Hepatocyte (in vitro differentiated cells): ENCODE measurements around the gene CYP11A1. TPM values are rescaled to one million over a fixed set of nuclear protein-coding genes. Genes with fewer than 3 reads are reported as not detected.

ENCODE experiments used
- DNase-seq: peaks from one replicate; pipeline ENCODE4 v3.0.0-alpha.2; 2016; ENCODE audit warnings: low spot score
- H2AFZ ChIP-seq: fragments of 200-600 bp; sonication (generic); 2 replicates; pipeline ENCODE4 v1.6.0; 2016; ENCODE audit warnings: antibody characterized with exemption, mild to moderate bottlenecking
- H3K27ac ChIP-seq: fragments of 200-600 bp; sonication (generic); 2 replicates; pipeline ENCODE4 v1.5.1; 2016; ENCODE audit warnings: mild to moderate bottlenecking
- H3K27me3 ChIP-seq: fragments of 200-600 bp; sonication (generic); 2 replicates; pipeline ENCODE4 v1.6.1; 2016
- H3K36me3 ChIP-seq: fragments of 200-600 bp; sonication (generic); replicated peaks from 2 replicates; pipeline ENCODE4 v1.5.1; 2016; ENCODE audit warnings: low read depth; ENCODE audit not compliant: insufficient read depth
- H3K4me1 ChIP-seq: fragments of 200-600 bp; sonication (generic); 2 replicates; pipeline ENCODE4 v1.5.1; 2016; ENCODE audit warnings: mild to moderate bottlenecking, moderate library complexity; ENCODE audit not compliant: insufficient read depth
- H3K4me2 ChIP-seq: fragments of 200-600 bp; sonication (generic); 2 replicates; pipeline ENCODE4 v1.6.0; 2016
- H3K4me3 ChIP-seq: fragments of 200-600 bp; sonication (generic); 2 replicates; pipeline ENCODE4 v1.5.1; 2016; ENCODE audit warnings: mild to moderate bottlenecking
- H3K79me2 ChIP-seq: fragments of 200-600 bp; sonication (generic); 2 replicates; pipeline ENCODE4 v1.6.0; 2017; ENCODE audit warnings: mild to moderate bottlenecking
- H3K9me2 ChIP-seq: fragments of 200-600 bp; sonication (generic); replicated peaks from 2 replicates; pipeline ENCODE4 v1.6.0; 2017; ENCODE audit warnings: mild to moderate bottlenecking; ENCODE audit not compliant: insufficient read depth
- H3K9me3 ChIP-seq: fragments of 200-600 bp; sonication (generic); 2 replicates; pipeline ENCODE4 v1.5.1; 2016; ENCODE audit warnings: low read depth, mild to moderate bottlenecking
- H4K20me1 ChIP-seq: fragments of 200-600 bp; sonication (generic); 2 replicates; pipeline ENCODE4 v1.6.0; 2016; ENCODE audit warnings: mild to moderate bottlenecking; ENCODE audit not compliant: insufficient read depth, poor library complexity, severe bottlenecking
- CTCF ChIP-seq: fragments of 200-600 bp; sonication (generic); IDR thresholded peaks from 2 replicates; pipeline ENCODE4 v1.5.1; 2016; ENCODE audit warnings: antibody characterized with exemption, mild to moderate bottlenecking; ENCODE audit not compliant: poor library complexity
- EZH2 ChIP-seq: fragments of 200-600 bp; sonication (generic); IDR thresholded peaks from 2 replicates; pipeline ENCODE4 v1.6.1; 2016; ENCODE audit warnings: antibody characterized with exemption, mild to moderate bottlenecking, borderline replicate concordance
- EZH2phosphoT487 ChIP-seq: fragments of 200-600 bp; sonication (generic); IDR thresholded peaks from one replicate; pipeline ENCODE4 v1.6.1; 2018; ENCODE audit warnings: antibody characterized with exemption, mild to moderate bottlenecking, low read depth, moderate library complexity; ENCODE audit not compliant: unreplicated experiment, severe bottlenecking
- WGBS: methylation state at CpG from one replicate; pipeline ENCODE4 v1.1.6; 2016; ENCODE audit warnings: low lambda C conversion rate; ENCODE audit errors: missing lambda C conversion rate; 5-methylcytosine and 5-hydroxymethylcytosine counted together
- polyA plus RNA-seq: library from polyadenylated mRNA; unstranded; fragments of >200 nt; fragmentation: Nextera tagmentation; extraction: Ambion mirVana; gene quantifications from 2 replicates; pipeline ENCODE4 v1.2.1, GENCODE V29; 2016
- total RNA-seq: library from RNA; depleted of rRNA; stranded (reverse); fragments of >200 nt; gene quantifications from 2 replicates; pipeline ENCODE4 v1.2.3, GENCODE V29; 2014

The CYP11A1 gene
- total and polyA plus RNA-seq, 2 experiments from 2014 or later, result 0.80 to 2.6 TPM

GRCh38 chr15:74405823-74406222 is 38.4 kb upstream of the CYP11A1 start:
- Histone ChIP-seq H3K27me3 (no peaks in the 10 kb centered on the region), H3K79me2 (no peaks in the 10 kb centered on the region), H3K9me3 (no peaks in the 10 kb centered on the region), H3K4me3 (no peak overlapping the region), H3K4me2 (no peak overlapping the region), H3K4me1 (no peaks in the 10 kb centered on the region), H3K9me2 (no peaks in the 10 kb centered on the region), H4K20me1 (no peaks in the 10 kb centered on the region), H2AFZ (no peak overlapping the region), H3K36me3 (no peaks in the 10 kb centered on the region), H3K27ac (no peak overlapping the region)
- DNase-seq, result no peak
- 95% methylated on average over 7 of the region's 7 CpGs for WGBS
- TF ChIP-seq EZH2phosphoT487 (no peak), EZH2 (no peak), CTCF (no peak)

GRCh38 chr15:74403991-74404563 is 36.6 kb upstream of the CYP11A1 start:
- no peak overlapping the region for H3K4me3 ChIP-seq
- no peak for TF ChIP-seq EZH2phosphoT487
- no peak for TF ChIP-seq CTCF

GRCh38 chr15:74403588-74403919 is 36.1 kb upstream of the CYP11A1 start:
- Histone ChIP-seq H3K27me3 (no peaks in the 10 kb centered on the region), H3K9me3 (no peaks in the 10 kb centered on the region), H3K36me3 (no peaks in the 10 kb centered on the region), H3K27ac (no peak overlapping the region), H3K4me1 (no peaks in the 10 kb centered on the region), H3K9me2 (no peaks in the 10 kb centered on the region), H3K4me2 (no peak overlapping the region), H2AFZ (no peak overlapping the region), H3K79me2 (no peaks in the 10 kb centered on the region), H4K20me1 (no peaks in the 10 kb centered on the region), H3K4me3 (no peak overlapping the region)
- no peak for TF ChIP-seq EZH2
- TF ChIP-seq EZH2phosphoT487, result no peak
- no peak for TF ChIP-seq CTCF
- DNase-seq, result no peak
- WGBS, result 96% methylated on average over 10 of the region's 10 CpGs

More at GRCh38 chr15:74403991-74404563, 36.6 kb upstream of the CYP11A1 start:
- H3K27me3 ChIP-seq, result no peaks in the 10 kb centered on the region
- H3K79me2 ChIP-seq, result no peaks in the 10 kb centered on the region
- H2AFZ ChIP-seq, result no peak overlapping the region
- no peaks in the 10 kb centered on the region for H4K20me1 ChIP-seq
- no peaks in the 10 kb centered on the region for H3K9me3 ChIP-seq
- WGBS, result 86% methylated on average over 16 of the region's 16 CpGs
- H3K9me2 ChIP-seq, result no peaks in the 10 kb centered on the region
- no peaks in the 10 kb centered on the region for H3K36me3 ChIP-seq
- DNase-seq, result no peak
- no peaks in the 10 kb centered on the region for H3K4me1 ChIP-seq
- no peak overlapping the region for H3K4me2 ChIP-seq
- H3K27ac ChIP-seq, result no peak overlapping the region
